Gastrocnemius medialis (tissue), 4 donors: ENCODE data around the gene GPC6. TPM values are rescaled to one million over a fixed set of nuclear protein-coding genes. Genes with fewer than 3 reads are reported as not detected.

Source experiments
- ATAC-seq, 2 donors: fragments of 150-250 bp; one replicate each; pipeline ENCODE4 v1.9.1; 2016
- DNase-seq, 2 donors: peaks; one replicate each; pipeline ENCODE4 v3.0.0-alpha.2; 2019
- H3K27ac ChIP-seq, 4 donors: fragments of 200-600 bp; sonication (generic); 1 replicate in 1 of 4; 2 replicates in 3 of 4; pipeline ENCODE4 v1.5.1; 2016 to 2018; ENCODE audit warnings: mild to moderate bottlenecking in 2 of 4, moderate library complexity in 1 of 4
- H3K27me3 ChIP-seq, 3 donors: fragments of 200-600 bp; sonication (generic) in 2 of 3; 1 replicate in 1 of 3; 2 replicates in 2 of 3; pipeline versions ENCODE4 v1.5.1 to v1.6.0; 2016 to 2019; ENCODE audit warnings: mild to moderate bottlenecking in 1 of 3, moderate library complexity in 1 of 3
- H3K36me3 ChIP-seq, 2 donors: fragments of 200-600 bp; sonication (generic) in 1 of 2; one replicate each; pipeline ENCODE4 v1.5.1; 2017 to 2018
- H3K4me1 ChIP-seq, 2 donors: fragments of 200-600 bp; sonication (generic) in 1 of 2; one replicate each; pipeline ENCODE4 v1.5.1; 2016 to 2017; ENCODE audit warnings: mild to moderate bottlenecking in 2 of 2
- H3K4me3 ChIP-seq, 4 donors: fragments of 200-600 bp; sonication (generic) in 3 of 4; 1 replicate in 1 of 4; 2 replicates in 3 of 4; pipeline ENCODE4 v1.5.1; 2016 to 2019; ENCODE audit warnings: mild to moderate bottlenecking in 2 of 4
- H3K9me3 ChIP-seq, 3 donors: fragments of 200-600 bp; sonication (generic) in 2 of 3; 1 replicate in 1 of 3; 2 replicates in 2 of 3; pipeline ENCODE4 v1.5.1; 2016 to 2019
- POLR2A ChIP-seq, 2 donors: fragments of 450-650 bp; IDR thresholded peaks; one replicate each; pipeline ENCODE4 v1.6.1; 2017; ENCODE audit warnings: antibody characterized with exemption in 2 of 2, mild to moderate bottlenecking in 2 of 2, moderate library complexity in 2 of 2
- in situ Hi-C, 4 donors: fragments of 200-750 bp; cut with MboI; loops; one replicate each; pipeline versions ENCODE4 v1.15.0 to v1.8.0; 2017; ENCODE audit warnings: low sequenced_read_pairs in 4 of 4
- intact Hi-C: fragments of 100-400 bp; cut with DNase I; formaldehyde crosslinking; loops from one replicate; pipeline ENCODE4 v1.15.1; 2023; ENCODE audit warnings: low total_unique reads
- total RNA-seq, 4 donors: library from RNA; depleted of rRNA; stranded (reverse); fragments of >200 nt; gene quantifications; one replicate each; pipeline versions ENCODE4 v1.1.0 to v1.2.3, GENCODE V29; 2016
- TF ChIP-seq, protein P1 (sequence below), 5 experiments: fragments of 450-650 bp in 3 of 5; fragments of 200-600 bp in 2 of 5; sonication (generic) in 2 of 5; IDR thresholded peaks in 4 of 5; conservative IDR thresholded peaks in 1 of 5; 1 replicate in 4 of 5; 2 replicates in 1 of 5; pipeline ENCODE4 v1.5.1; 2016 to 2019; ENCODE audit warnings: antibody characterized with exemption in 5 of 5, mild to moderate bottlenecking in 3 of 5, moderate library complexity in 3 of 5

Gene GPC6
- total RNA-seq, 4 donors from 2014 or later: 0.47 to 0.88 (median 0.59) TPM

DNA sequence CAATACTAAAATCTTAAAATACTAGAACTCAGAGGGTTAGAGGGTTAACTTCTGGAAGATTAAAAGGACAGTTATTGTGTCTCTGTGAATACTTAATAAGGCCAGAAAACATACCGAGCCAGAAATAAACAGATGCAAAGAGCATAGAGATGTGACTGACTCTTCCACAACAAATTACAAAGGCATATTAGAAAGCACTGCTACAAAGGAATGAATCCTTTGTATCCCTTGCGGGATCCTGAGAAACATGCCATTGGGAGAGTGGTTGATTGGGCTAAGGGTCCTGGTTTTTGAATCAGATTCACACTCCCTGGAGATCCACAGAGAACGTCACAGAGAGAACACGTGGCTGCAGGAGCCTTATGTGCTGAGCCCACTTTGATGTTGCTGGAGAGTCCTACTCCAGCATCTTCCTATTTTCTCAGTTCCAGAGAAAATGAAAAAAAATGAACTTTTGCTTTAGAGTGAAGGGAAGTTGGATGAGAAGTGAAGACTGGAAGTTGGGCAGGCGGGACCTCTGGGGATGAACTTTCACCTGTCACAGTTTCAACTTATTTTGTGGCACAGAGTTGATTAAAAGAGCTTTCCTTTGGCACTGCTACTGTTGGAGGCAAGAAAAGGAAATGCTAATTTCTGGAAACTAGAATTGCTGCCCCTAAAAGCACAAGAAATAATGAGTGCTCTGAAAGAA lies 943.0 kb downstream of the GPC6 start:
- ATAC-seq (no peak), DNase-seq (no peak)
- intact Hi-C loops (no loop called here), in situ Hi-C loops (no loop called here)
- Histone ChIP-seq H3K27me3 (no peaks in the 10 kb centered on the region), H3K36me3 (no peaks in the 10 kb centered on the region), H3K4me1 (peaks cover 0 to 9% of the 10 kb centered on the region in 2 donors), H3K9me3 (no peaks in the 10 kb centered on the region), H3K4me3 (no peak overlapping the region), H3K27ac (no peak overlapping the region)
- TF ChIP-seq POLR2A (IDR thresholded peaks at IDR 0.05): no peak
- TF ChIP-seq, protein P1, sequence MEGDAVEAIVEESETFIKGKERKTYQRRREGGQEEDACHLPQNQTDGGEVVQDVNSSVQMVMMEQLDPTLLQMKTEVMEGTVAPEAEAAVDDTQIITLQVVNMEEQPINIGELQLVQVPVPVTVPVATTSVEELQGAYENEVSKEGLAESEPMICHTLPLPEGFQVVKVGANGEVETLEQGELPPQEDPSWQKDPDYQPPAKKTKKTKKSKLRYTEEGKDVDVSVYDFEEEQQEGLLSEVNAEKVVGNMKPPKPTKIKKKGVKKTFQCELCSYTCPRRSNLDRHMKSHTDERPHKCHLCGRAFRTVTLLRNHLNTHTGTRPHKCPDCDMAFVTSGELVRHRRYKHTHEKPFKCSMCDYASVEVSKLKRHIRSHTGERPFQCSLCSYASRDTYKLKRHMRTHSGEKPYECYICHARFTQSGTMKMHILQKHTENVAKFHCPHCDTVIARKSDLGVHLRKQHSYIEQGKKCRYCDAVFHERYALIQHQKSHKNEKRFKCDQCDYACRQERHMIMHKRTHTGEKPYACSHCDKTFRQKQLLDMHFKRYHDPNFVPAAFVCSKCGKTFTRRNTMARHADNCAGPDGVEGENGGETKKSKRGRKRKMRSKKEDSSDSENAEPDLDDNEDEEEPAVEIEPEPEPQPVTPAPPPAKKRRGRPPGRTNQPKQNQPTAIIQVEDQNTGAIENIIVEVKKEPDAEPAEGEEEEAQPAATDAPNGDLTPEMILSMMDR (IDR thresholded peaks at IDR 0.05 in 4 of 5, conservative IDR thresholded peaks at IDR 0.05 in 1 of 5): no peak

DNA sequence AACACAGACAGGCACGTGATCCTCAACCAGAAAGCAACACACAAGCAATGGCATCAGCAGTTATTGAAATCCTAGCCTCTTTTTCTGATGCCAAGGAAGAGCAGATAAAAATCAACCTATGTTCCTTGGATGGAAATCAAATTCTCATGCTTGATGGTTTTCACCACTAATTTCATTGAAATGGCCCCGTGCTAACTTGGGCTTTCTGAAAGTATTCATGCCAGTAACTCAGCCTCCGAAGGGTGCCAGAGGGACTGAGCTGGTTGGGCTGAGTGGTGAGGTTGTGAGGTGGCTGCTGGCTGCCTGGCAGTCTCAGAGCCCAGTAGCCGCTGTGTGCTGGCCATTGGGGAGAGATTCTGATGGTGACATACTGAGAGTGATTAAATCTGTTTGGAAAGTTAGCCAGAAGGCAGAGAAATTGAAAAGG lies 943.6 kb downstream of the GPC6 start:
- Histone ChIP-seq H3K27ac (no peak overlapping the region), H3K9me3 (no peaks in the 10 kb centered on the region), H3K27me3 (no peaks in the 10 kb centered on the region), H3K4me1 (peaks cover 0 to 9% of the 10 kb centered on the region in 2 donors), H3K4me3 (no peak overlapping the region), H3K36me3 (no peaks in the 10 kb centered on the region)
- no peak for TF ChIP-seq POLR2A (IDR thresholded peaks at IDR 0.05)
- TF ChIP-seq, protein P1 (IDR thresholded peaks at IDR 0.05 in 4 of 5, conservative IDR thresholded peaks at IDR 0.05 in 1 of 5): no peak
- peak in 1 of 2 donors; percentile 3 for DNase-seq
- intact Hi-C loops: no loop called here
- ATAC-seq: peak; percentile 42 to 44
- in situ Hi-C loops: no loop called here

DNA sequence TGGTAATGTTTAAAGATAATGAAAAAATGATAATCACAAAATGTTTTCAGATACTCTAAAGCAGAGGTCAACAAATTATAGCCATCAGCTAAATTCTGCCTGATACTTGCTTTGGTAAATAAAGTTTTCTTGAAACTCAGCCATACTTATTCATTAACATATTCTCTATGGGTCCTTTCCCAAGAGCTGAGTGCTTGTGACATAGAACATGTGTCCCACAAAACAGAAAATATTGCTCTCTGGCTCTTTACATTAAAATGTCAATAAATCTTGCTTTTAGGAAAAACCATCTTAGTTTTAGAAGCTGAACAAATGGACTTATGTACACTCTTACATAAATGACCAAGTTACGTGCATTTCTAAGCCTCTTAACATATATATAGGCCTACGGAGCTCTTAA lies 945.8 kb downstream of the GPC6 start:
- no peak overlapping the region for H3K27ac ChIP-seq
- in situ Hi-C loops (no loop called here), intact Hi-C loops (no loop called here)
- TF ChIP-seq, protein P1 (IDR thresholded peaks at IDR 0.05 in 4 of 5, conservative IDR thresholded peaks at IDR 0.05 in 1 of 5): no peak
- TF ChIP-seq POLR2A (IDR thresholded peaks at IDR 0.05): no peak
- DNase-seq: no peak
- H3K4me3 ChIP-seq: no peak overlapping the region
- H3K9me3 ChIP-seq: no peaks in the 10 kb centered on the region
- H3K4me1 ChIP-seq: peaks cover 0 to 9% of the 10 kb centered on the region in 2 donors
- ATAC-seq: no peak
- H3K36me3 ChIP-seq: no peaks in the 10 kb centered on the region
- H3K27me3 ChIP-seq: no peaks in the 10 kb centered on the region

DNA sequence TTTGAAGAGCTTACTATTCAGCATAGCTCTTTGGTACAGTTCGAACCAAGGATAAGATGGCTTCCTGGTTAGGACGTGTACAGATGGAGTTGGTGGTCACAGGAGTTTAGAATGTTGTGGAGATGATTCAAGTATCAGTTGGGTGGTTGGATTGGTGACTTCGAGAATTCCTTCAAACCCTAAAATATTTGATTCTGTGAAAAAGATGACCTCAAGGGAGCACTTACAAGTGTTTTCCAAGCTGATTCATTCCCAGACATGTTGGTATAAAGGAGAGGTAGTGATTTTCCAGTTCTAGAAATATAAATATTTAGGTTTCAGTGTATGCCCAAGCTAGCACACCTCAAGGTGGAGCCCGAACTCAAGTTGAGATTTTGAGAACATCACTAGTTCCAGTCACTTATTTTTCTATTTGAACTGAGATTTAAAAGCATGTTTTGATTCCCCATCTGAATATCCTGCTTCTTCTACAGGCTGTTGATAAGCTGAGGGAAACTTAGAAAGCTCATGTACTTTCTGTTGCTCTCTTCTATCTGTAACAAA lies 946.8 kb downstream of the GPC6 start:
- no peaks in the 10 kb centered on the region for H3K27me3 ChIP-seq
- intact Hi-C loops: no loop called here
- in situ Hi-C loops: no loop called here
- no peak for TF ChIP-seq POLR2A (IDR thresholded peaks at IDR 0.05)
- TF ChIP-seq, protein P1 (IDR thresholded peaks at IDR 0.05 in 4 of 5, conservative IDR thresholded peaks at IDR 0.05 in 1 of 5): no peak
- DNase-seq (no peak), ATAC-seq (no peak)
- no peaks in the 10 kb centered on the region for H3K9me3 ChIP-seq
- H3K36me3 ChIP-seq: no peaks in the 10 kb centered on the region
- H3K27ac ChIP-seq: no peak overlapping the region
- peaks cover 0 to 9% of the 10 kb centered on the region in 2 donors for H3K4me1 ChIP-seq
- H3K4me3 ChIP-seq: no peak overlapping the region
